ENCODE results near the gene MIS18A.

MIS18A gene

GRCh38 chr21:32252136-32252535 is 26.7 kb downstream of the MIS18A start:
- no peak for DNase-seq (ENCODE audit: low read depth)

- DNase-seq (ENCODE audit: low read depth) = no peak
These were observed 29.2 kb downstream of the MIS18A start for GRCh38 chr21:32249511-32250280.

- DNase-seq (ENCODE audit: low read depth) = no peak
These were observed 30.0 kb downstream of the MIS18A start for GRCh38 chr21:32248571-32249461.

GRCh38 chr21:32246571-32247140 is 32.2 kb downstream of the MIS18A start:
- DNase-seq (ENCODE audit: low read depth) = no peak

GRCh38 chr21:32245971-32246370 is 32.9 kb downstream of the MIS18A start:
- DNase-seq (ENCODE audit: low read depth) = no peak

- DNase-seq (ENCODE audit: low read depth) = no peak
These were observed 37.8 kb downstream of the MIS18A start for GRCh38 chr21:32240851-32241687.

- DNase-seq (ENCODE audit: low read depth) = no peak
These were observed 39.3 kb downstream of the MIS18A start for GRCh38 chr21:32239551-32239950.

- DNase-seq (ENCODE audit: low read depth) = no peak
These were observed 40.8 kb downstream of the MIS18A start for GRCh38 chr21:32238063-32238462.

- DNase-seq (ENCODE audit: low read depth) = no peak
These were observed 41.8 kb downstream of the MIS18A start for GRCh38 chr21:32237021-32237420.

- no peak for DNase-seq (ENCODE audit: low read depth)
These were observed 45.0 kb downstream of the MIS18A start for GRCh38 chr21:32233722-32234301.

- no peak for DNase-seq (ENCODE audit: low read depth)
These were observed 45.7 kb downstream of the MIS18A start for GRCh38 chr21:32233055-32233546.

GRCh38 chr21:32226444-32226843 is 52.4 kb downstream of the MIS18A start:
- no peak for DNase-seq (ENCODE audit: low read depth)
